HG02759 (cell line): ENCODE data around the gene IGF2BP3.
"Not testable (repeated sequence)": the region's sequence is repeated elsewhere in the genome, so short reads cannot be mapped to it uniquely, and the experiment has no call there.

Source experiments
- ATAC-seq: cut with Tn5 transposase; IDR thresholded peaks from one replicate; pipeline ENCODE4 v1.9.1; 2021; ENCODE audit warnings: mild to moderate bottlenecking, moderate library complexity; ENCODE audit not compliant: unreplicated experiment

The IGF2BP3 gene

DNA sequence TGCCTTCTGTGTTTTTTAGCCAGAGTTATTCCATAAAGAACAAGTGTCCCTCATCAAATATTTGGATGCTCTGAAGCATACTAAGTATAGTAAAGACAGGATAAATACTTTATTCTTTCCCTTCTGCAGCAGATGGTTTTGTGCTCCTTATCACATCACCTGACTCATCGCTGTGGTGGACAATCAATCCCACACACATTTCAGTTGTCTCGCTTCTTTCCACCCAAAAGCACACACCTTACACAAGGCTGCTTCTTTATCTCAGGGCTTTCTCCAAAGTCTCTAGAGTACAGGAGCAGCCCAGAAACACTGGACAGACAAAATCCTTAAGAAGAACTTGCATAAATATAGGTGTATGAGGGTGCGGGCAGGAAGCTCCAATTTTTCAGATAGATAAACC is 43.4 kb downstream of the IGF2BP3 start:
- no peak for ATAC-seq

DNA sequence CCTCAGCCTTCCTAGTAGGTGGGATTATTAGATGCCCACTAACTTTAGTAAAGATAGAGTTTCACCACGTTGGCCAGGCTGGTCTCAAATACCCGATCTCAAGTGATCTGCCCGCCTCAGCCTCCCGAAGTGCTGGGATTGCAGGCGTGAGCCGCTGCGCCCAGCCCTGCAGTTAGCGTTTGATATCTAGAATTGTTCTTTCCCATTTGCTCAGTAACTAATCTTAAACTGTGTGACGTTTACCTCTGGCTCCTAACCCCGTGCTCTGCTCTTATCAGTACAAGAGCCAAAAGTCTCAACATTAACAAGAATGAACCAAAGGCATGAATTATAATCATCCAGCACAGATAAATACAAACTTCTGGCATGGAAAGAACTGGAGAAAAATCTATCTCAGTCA is 47.4 kb downstream of the IGF2BP3 start:
- ATAC-seq = no peak

DNA sequence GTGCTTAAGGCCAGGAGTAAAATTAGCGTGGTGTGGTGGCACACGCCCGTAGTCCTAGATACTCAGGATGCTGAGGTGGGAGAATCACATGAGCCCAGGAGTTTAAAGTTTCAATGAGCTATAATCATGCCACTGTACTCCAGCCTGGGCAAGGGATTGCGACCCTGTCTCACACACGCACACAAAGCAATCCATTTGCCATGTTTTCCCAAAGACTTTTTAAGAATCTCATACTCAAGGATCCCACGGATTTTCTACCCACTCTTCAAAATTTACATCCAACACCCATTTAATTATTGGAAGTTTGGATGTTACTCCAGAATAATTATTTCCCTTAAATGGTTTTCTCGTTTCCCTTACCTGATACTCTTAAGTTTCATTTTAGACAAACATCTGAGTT is 47.9 kb downstream of the IGF2BP3 start:
- no peak for ATAC-seq

DNA sequence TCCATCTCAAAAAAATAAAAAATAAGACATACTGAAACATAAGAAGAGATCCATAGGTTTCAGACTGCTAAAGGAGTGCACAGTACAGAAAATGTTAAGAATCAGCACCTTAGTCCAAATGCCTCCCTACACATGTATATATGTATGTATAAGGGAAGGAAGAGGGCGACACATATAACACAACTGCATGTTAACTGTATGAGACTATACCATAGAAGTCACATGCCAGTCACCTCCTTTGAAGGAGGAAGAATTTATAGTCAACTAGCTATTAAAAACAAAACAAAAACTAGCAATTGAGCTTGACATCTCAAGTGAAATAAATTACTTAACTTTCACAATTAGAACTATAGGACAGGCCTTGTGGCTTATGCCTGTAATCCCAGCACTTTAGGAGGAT is 50.4 kb downstream of the IGF2BP3 start:
- ATAC-seq = no peak

DNA sequence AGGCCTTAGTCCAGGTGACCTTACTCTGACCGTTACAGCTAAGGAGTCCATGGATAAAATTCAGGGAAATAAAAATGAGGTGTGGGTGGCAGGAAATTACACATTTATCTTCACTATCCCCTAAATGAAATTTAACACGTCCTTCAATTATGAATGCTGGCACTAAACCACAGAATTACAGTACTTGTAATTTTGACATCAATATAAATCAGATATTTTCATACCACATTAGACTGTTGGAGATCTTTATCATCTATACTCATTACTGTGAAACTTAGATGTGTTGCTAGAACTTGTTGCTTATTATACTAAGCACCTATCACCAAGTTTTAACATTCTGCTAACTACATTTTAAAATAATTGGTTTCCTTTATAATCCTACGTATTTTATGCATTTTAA is 51.1 kb downstream of the IGF2BP3 start:
- ATAC-seq = no peak

DNA sequence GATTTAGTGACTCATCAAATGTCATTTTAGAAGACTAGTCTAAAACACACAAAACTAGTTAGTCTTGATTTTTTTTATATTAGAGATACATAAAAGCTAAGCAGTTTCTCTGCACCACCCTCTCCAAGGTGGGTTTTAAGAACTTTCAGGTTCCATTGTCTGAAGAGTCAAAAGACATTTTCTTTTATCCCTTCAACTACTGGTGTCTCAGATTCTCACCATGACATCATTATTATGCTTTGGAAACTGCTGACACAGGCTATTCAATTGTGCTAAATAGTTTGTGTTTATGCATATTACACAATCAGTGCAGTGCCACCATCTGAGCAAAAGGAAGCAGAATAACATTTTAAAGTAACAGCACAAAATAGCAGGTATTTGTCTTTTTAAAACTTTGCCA is 52.2 kb downstream of the IGF2BP3 start:
- no peak for ATAC-seq

DNA sequence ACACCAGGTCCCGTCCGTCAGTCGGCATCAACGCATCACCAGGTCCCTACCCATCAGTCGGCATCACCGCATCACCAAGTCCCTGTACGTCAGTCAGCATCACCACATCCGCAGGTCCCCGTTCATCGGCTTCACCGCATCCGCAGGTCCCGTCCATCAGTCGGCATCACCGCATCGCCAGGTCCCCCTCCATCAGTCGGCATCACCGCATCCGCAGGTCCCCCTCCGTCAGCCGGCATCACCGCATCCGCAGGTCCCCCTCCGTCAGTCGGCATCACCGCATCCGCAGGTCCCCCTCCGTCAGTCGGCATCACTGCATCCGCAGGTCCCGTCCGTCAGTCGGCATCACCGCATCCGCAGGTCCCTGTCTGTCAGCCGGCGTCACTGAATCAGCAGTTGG is 55.1 kb downstream of the IGF2BP3 start:
- ATAC-seq = no peak

DNA sequence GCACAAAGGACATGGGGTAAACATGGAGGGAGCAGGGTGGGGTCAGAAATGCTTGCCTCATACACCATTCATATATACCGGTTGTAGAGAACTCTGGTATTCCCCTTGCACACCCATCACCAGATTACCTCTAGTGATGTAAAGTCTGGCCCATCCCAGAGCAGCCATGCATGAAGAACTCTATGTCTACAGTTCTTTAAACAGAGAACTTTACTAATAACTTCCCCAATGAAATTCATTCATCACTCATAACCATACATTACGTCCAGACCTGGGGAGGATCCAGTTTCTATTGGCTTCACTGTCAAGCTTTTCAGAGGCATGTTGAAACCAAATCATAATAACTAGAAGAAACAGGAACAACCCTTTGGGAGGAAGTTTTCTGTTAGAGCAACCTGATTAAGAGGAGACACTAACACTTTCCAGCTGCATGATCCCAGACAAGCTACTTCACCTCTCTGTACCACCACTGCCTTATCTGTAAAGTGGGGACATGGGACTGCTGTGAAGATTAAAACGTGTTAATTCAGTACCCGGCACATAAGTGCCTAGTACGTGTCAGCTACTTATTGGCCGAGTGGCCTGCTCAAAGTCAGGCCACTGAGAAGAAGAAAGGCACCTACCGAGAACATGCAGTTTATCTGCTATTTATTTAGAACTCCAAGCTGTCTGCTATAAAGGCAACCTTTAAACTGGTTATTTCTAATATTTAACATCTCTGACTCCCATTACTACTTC is 59.7 kb downstream of the IGF2BP3 start:
- peak; percentile 93 for ATAC-seq

DNA sequence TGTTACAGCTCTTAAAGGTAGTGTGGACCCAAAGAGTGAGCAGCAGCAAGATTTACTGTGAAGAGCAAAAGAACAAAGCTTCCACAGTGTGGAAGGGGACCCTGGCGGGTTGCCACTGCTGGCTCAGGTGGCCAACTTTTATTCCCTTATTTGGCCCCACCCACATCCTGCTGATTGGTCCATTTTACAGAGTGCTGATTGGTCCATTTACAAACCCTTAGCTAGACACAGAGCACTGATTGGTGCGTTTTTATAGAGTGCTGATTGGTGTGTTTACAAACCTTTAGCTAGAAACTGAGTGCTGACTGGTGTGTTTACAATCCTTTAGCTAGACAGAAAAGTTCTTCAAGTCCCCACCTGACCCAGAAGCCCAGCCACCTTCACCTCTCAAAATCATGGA is 63.7 kb downstream of the IGF2BP3 start:
- ATAC-seq = not testable (repeated sequence)

DNA sequence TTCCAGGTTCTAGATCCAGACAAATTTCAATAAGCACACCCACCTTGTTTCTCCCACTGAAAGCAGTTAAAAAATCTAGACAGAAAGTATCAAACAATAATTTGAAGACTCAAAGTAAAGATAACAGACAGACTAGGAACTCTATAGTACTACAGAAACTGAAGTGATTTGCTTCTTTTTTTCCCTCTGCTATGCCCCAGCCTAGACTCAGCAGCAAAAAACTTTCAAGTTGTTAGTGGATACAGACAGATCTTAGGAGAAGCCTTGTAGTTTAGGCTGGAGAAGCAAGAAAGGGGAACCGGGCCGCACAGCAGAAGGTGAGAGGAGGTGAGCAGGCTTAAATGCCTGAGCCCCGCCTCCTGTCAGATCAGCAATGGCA is 65.1 kb downstream of the IGF2BP3 start:
- ATAC-seq = no peak

DNA sequence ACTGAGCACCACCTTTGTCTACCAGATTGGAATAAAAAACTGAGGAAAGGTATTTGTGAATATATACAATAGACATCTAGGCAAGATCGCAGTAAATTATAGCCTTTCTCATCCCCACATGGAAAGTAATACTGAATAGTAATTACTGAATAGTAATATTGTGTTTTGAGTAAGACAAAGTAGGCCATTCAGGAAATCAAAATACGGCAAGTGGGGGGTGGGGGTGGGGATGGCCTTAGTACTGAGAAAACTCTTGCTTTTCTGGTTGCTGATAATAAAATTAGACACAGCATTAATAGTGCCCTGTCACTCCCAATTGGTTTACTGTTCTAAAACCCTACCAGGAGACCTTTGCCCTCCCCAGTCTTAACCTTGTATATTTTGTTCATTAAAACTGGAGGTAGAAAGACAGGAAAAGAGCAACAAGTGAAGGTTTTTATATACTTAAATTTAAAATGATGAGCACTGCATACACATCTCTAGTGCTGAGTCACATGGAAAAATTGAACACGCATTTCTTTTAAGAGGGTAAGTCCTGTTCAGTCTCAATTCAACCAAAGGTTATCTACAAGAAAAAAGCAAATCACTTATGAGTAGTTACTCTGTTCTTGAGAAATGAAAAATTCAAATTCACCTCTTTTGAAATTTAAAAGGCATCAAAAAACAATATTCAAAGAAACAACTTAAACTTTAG is 65.6 kb downstream of the IGF2BP3 start:
- no peak for ATAC-seq

DNA sequence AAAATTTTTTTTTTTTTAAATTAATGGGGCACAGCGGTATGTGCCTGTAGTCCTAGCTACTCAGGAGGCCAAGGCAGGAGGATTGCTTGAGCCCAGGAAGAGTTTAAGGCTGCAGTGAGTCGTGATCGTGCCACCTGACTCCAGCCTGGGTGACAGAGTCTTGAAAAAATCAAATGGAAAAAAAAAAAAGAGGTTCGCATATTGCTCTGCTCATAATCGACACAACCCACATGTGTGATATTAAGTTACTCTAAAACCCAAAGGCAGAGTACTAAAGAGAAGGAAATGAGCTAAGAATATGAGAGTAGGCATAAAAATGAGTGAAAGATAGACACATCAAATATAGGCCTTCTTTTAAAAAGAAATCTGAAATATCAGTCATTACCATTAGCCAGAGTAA is 66.3 kb downstream of the IGF2BP3 start:
- no peak for ATAC-seq

DNA sequence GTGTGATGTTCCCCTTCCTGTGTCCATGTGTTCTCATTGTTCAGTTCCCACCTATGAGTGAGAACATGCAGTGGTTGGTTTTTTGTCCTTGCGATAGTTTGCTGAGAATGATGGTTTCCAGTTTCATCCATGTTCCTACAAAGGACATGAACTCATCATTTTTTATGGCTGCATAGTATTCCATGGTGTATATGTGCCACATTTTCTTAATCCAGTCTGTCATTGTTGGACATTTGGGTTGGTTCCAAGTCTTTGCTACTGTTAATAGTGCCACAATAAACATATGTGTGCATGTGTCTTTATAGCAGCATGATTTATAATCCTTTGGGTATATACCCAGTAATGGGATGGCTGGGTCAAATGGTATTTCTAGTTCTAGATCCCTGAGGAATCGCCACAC is 72.2 kb downstream of the IGF2BP3 start:
- ATAC-seq = not testable (repeated sequence)

DNA sequence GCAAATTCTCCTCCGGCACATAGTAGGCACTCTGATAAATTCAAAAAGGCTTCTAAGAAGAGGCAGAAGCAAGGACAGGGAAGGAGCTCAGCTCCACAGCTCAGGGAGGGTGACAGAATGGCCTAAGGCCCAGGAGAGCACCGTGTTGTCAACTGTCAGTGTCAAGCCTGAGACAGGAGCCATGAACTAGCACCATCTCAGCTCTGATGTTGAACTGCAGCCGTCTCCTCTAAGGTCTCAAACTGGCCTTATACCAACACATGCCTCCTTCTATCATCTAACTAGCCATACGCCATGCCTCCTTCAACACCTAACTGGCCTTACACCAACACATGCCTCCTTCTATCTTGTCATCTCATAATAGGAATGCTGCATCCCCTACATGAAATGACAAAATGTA is 73.0 kb downstream of the IGF2BP3 start:
- ATAC-seq = no peak

DNA sequence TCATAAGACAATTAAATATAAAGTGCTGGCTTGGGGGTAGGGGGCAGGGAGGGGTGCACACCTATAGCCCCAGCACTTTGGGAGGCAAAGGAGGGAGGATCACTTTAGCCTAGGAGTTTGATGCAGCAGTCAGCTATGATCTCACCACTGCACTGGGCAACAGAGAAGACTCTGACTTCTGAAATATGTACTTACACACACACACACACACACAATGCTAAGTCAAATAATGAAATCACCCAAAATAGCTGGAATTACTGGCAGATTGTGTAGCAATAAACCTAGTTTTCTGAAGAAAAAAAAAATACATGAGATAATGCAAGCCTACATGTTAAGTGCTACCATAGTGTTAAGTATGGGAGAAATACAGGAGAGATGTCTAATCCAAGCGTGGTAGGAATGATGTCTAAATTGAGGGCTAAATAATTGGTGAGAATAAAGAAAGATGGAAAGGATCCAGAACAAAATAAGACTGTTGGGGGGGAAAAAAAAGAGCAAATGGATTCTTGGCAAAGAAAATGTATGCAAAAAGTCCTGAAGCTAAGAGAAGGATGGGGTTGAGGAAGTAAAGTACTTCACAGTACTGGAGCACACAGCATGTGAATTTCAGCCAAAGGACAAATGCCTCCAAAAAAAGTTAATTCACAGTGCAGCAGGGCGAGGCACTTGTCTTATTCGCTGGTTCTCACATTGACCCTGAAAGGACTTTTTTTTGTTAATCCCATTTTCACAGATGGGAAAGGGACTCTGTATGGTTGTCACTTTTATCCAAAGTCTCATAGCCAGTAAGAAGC is 73.9 kb downstream of the IGF2BP3 start:
- no peak for ATAC-seq

DNA sequence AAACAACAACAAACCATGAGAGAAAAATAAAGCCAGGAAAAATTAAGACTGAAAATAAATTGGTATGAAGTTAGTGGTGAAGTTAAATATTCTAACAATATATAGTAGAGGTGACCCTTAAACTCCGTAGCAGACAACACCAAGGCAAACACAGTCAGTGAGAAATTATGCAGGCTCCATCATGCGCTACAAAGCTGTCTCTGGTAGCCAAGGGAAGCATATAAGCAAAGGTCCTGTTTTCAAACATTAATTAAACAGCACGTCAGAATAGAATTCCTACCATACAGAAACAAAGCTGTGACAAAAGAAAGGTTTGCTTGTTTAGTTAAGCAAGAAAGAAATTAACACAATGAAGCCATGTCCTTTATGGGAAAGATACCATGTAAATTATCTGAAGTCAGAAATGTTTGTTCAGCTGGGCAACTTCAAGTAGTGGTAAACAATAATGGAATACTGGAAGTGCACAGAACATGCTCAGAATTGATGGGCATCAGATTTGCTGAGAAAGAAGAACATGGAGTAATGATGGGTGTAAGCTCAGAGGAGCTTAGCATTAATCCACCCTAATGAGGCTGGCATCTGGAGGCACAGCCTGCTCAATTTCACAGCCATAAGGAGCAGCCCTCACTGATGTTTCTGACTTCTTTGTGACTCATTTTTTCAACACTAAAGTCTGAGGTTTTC is 75.7 kb downstream of the IGF2BP3 start:
- ATAC-seq = no peak

DNA sequence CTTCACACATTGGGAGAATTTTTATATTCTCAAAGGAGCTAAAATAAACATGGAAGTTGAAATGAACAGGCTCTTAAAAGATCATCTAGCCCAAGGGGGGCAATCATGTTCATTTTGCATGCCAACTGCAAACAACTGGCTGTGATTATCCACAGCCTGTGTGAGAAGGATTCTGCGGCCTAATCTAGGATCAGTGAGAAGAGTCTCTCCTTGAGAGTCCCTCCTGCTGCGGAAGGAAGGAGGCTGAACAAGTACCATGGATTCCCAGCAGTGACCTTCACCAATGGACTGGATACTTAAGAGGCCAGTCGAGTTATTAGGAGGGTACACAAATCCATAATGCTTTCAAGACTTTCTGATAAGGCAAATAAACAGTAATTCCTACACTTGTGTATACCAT is 76.7 kb downstream of the IGF2BP3 start:
- no peak for ATAC-seq

DNA sequence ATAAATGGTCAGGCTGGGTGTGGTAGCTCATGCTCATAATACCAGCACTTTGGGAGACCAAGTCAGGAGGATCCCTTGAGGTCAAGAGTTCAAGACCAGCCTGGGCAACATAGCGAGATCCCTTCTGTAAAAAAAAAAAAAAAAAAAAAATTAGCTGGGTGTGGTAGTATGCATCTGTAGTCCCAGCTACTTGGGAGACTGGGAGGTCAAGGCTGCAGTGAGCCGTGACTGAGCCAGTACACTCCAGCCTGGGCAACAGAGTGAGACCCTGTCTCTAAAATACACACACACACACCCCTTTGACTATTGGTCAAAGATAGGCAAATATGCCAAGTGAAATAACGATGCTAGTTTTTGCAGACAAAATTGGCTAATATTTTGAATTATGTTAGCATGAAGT is 80.6 kb downstream of the IGF2BP3 start:
- ATAC-seq = no peak

DNA sequence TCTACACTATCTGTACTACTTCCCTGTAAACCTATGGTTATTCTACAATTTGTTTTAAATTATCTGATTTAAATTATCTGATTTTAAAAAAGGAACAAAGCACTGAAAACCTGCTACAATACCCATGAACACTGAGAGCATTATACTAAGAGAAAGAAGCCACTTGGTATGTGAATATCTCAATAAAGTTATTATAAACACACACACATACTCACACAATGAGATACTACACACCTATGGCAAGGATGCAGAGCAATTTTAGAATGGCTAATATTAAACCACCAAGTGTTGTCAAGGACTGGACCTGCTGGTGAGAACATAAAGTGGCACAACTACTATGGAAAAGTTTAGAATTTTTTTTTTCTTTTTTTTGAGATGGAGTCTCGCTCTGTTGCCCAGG is 82.7 kb downstream of the IGF2BP3 start:
- no peak for ATAC-seq

DNA sequence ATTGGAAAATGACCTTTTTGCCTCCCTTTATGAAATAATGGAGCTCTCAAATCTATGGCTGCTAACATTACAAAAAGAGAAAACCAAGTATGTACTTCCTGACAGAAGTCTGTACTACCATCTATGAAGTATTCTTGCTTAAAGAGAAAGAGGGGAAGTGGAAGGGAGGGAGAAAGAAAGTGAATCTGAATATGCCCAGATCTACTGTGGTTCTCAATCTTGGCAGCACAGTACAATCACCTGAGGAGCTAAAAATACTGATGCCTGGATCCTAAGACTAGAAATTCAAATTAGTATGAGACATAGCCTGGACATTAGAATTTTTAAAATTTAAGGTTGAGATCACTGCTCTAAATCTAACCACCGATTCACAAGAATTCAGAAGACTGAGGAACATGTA is 85.2 kb downstream of the IGF2BP3 start:
- ATAC-seq = no peak

DNA sequence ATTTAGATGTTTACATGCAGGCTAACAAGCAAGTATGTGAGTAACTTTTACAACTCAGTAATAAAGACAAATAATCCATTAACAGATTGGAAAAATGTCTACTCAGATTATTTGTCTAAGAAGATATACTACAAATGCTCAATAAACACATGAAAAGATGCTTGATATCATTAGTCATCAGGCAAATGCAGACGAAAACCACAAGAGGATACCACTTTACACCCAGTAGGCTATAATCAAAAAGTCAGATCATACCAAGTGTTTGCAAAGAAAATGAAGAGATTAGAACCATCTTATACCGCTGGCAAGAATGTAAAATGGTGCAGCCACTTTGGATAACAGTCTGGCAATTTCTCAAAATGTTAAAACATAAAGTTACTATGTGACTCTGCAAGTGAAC is 87.1 kb downstream of the IGF2BP3 start:
- ATAC-seq = no peak
